NCI-H2227 (cell line): Measurements from ENCODE around the gene PRAMEF1.
"Not testable (repeated sequence)": the region's sequence is repeated elsewhere in the genome, so short reads cannot be mapped to it uniquely, and the experiment has no call there.

Source experiments
- DNase-seq: peaks from one replicate; lab custom pipeline; 2025; ENCODE audit not compliant: unreplicated experiment; lab: John Stamatoyannopoulos, UW

PRAMEF1 gene

DNA sequence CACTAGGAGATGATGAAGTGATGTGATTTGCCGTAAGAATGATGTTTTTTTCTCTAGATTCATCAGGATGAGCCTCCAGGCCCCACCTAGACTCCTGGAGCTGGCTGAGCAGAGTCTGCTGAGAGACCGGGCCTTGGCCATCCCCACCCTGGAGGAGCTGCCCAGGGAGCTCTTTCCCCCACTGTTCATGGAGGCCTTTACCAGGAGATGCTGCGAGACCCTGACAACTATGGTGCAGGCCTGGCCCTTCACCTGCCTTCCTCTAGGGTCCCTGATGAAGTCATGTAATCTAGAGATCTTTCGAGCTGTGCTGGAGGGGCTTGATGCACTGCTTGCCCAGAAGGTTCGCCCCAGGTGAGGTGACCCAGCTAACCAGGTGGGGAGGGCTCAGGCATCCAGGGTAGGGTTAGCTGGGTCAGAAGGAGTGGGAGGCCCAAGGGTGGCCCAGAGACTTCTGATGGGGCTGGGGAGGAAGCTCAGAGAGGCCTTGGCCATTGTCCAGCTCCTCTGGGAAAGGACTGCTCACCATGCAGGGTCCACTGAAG, 16.3 kb upstream of the PRAMEF1 start:
- DNase-seq: no peak

DNA sequence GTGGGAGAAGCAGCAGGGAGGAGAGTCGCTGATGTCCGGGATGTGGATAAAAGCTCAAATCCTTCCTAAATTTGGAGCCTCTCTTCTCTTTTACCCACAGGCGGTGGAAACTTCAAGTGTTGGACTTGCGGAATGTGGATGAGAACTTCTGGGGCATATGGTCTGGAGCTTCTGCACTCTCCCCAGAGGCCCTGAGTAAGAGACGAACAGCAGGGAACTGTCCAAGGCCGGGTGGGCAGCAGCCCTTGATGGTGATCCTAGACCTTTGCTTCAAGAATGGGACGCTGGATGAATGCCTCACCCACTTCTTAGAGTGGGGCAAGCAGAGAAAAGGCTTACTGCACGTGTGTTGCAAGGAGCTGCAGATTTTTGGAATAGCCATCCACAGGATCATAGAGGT, 15.8 kb upstream of the PRAMEF1 start:
- no peak for DNase-seq

DNA sequence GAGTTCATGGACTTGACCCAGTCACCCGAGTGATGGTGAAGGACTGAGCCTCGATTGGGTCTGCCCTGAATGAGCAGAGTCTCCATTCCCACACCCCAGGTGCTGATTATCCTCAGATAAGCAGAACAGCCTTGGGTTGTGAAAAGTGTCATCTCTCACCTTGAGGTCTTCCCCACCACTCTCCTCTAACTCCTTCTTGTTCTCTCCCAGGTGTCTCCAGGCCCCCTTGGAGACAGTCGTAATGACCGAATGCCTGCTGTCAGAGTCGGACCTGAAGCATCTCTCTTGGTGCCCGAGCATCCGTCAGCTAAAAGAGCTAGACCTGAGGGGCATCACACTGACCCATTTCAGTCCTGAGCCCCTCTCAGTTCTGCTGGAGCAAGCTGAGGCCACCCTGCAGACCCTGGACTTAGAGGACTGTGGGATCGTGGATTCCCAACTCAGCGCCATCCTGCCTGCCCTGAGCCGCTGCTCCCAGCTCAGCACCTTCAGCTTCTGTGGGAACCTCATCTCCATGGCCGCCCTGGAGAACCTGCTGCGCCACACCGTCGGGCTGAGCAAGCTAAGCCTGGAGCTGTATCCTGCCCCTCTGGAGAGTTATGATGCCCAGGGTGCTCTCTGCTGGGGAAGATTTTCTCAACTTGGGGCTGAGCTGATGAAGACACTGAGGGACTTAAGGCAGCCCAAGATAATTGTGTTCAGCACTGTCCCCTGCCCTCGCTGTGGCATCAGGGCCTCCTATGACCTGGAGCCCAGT, 14.2 kb upstream of the PRAMEF1 start:
- DNase-seq: no peak

DNA sequence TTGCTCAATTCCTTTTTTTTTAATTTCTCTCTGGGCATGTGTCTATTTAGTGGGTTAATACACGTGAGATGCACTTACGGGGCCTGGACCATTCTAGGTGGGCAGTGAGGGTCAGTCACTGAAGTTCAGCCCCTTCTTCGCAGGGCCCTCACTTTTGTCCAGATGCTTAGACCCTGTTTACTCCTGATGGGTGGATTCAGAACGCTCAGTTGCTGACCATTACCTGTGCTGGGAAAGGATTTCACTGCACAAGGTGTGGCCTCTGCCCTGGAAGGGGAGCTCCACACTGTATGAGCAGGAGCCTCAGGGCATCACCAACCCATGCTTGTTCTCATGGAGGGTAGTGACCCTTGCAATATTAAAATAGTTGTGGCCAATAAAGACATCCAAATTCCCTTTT, 13.1 kb upstream of the PRAMEF1 start:
- DNase-seq: no peak

DNA sequence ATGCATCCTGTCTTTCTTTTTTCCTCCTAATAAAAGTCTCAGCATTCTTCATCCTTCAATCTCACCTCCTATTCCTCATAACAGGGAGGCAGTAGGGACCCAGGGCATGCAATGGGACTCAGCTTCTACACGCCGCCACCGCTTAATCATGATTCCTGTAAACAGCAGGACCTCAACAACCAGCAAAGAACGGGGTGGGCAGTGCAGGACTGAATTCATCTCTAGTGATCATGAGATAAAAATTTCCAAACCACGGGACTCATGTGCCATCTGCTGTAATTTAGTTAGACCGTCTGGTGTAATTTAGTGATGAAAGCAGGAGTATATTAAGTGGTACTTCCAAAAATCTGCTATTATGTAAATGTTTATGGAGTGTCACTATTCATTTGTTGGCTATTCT, 12.3 kb upstream of the PRAMEF1 start:
- DNase-seq: no peak

DNA sequence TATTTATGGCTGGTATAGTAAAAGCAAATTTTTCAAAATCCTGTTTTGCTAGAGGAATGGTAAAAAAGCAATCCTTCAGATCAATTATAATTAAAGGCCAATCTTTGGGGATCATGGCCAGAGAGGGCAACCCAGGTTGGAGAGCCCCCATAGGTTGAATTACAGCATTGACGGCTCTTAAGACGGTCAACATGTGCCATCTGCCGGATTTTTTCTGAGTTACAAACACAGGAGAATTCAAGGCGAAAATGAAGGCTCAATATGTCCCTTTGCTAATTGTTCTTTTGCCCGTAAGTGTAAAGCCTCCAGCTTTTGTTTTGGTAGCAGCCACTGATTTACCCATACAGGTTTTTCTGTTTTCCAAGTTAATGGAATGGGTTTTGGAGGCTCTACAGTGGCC, 9.7 kb upstream of the PRAMEF1 start:
- not testable (repeated sequence) for DNase-seq

DNA sequence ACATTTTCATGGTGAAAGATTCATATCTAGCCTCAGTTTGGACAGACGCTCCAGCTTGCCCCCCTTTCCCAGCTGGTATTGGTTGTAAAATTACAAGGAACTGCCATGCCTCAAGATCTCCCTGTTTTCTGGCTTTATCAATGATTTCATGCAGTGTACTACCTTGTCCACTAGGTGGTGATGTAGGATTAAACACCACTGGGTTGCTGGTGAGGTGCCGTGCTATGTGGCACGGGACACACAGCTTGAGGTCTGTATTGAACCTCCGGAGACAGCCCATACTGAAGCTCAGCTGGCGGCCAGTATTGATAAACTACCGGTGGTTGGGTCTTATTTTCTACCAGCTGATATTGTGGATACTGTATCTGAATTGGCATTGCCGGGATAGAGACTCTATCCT, 7.4 kb upstream of the PRAMEF1 start:
- not testable (repeated sequence) for DNase-seq

DNA sequence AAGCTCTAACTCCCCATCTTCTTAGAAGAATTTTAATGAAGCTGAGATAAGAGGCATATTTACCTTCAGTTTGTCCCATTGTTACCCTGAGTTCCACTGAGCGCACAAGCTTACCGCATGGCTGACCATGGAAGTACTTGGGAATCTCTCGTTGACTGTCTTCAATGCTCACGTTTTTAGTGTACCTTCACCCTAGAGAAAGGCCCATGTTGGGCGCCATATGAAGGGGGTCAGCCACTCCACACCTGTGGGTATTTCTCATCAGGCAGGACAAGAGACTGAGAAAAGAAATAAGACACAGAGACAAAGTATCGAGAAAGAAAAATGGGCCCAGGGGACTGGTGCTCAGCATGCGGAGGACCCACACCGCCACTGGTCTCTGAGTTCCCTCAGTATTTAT, 6.5 kb upstream of the PRAMEF1 start:
- not testable (repeated sequence) for DNase-seq

DNA sequence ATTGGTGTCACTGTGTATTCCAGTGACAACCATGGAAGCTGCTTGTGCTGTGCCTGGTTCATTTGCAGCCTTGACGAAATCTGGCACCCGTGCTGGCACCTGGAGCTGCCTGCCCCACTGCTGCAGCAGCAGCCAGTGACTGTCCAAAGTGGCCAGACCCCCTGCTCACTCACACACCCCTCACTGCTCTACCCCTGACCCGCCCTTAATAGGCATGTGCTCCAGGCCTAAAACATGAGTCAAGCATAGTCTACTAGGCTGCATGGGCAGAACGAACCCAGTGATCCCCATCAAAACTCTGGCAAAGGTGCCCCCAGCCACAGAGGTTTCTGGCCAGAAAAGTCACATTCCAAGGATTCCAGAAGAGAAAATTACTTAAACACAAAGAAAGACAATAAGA, 7.7 kb downstream of the PRAMEF1 start:
- no peak for DNase-seq

DNA sequence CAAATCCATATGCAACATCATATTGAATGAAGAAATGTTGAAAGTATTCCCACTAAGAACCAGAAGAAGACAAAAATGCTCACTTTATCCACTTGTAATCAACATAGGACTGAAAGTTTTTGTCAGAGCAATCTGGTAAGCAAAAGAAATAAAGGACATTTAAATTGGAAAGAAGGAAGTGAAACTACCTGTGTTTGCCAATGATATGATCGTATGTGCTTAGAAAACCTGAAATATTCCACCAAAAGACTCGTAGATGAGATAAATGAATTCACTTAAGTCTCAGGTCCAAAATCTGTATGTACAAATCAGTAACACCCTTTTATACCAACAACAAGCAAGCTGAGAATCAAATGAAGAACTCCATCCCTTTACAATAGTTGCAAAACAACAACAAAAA, 8.5 kb downstream of the PRAMEF1 start:
- DNase-seq: no peak

DNA sequence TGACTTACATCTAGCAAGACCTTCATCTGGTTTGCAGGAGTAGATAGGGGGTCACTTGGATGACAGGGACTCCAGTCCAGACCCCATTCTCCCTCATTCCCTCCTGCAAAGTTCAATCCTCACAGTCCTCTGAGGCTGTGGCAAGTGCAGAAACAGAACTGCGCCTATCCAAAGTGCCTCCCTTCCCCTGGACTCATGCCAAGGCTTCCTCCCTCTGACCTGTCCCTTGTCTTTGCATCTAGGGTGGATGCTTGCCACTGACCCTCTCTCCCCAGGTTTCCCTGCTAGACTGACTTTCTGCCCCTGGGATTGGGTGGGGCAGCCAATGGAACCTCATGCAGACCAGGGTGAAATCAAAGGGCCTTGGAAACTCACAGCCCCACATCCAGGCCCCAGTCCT, 18.7 kb downstream of the PRAMEF1 start:
- DNase-seq: no peak

DNA sequence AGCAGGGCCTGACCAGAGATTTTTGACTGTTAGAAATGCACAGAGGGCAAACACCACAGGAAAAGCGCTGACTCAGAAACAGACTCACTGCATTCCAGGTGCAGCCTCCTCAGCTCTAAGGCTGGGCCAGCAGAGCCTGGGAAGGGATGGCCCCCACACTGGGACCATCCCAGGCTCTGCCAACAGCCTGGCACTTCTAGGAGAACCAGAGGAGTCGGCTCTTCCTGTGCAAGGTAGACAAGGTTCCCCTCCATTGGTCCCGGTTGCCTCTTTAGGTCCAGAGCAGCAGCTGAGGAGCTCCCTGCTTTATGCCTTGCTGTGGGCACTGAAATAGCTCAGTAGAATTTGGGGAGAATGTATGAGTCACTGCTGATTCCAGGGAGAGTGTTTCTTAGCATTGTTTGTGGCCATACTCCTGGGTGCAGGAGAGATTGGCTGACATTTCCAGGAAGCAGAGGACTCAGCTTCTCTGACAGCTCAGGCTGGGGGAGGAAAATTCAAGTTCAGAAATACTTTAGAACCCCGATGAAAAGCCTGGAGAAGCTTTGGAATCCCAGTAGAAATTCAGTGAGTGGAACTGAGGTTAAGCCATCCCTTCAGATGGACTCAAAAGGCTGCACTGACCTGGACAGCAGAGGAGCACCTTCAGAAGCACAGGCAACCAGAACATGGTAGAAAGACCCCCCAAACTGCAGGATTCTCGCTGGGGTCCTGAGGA, 19.7 kb downstream of the PRAMEF1 start:
- DNase-seq: no peak

DNA sequence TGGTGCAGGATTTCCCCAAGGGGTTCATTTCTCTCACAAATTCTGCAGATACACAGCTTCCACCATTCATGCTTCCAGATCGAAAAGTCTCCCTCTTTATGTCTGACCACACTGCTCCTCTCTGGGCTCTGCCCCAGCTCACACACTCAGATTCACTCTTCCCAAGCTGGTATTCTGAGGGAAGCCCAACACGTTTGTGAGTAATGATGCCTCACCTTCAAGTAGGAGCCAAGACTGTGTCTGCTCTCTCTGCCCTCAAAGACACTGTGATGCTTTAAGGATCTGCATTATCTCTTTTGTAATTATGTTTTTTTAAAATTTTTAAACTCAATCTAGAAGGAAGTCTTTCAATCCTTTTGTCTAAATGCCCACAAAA, 20.2 kb downstream of the PRAMEF1 start:
- DNase-seq: no peak

DNA sequence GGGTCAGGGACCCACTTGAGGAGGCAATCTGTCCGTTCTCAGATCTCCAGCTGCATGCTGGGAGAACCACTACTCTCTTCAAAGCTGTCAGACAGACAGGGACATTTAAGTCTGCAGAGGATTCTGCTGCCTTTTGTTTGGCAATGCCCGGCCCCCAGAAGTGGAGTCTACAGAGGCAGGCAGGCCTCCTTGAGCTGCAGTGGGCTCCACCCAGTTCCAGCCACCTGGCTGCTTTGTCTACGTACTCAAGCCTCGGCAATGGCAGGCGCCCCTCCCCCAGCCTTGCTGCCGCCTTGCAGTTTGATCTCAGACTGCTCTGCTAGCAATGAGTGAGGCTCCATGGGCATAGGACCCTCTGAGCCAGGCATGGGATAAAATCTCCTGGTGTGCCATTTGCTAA, 27.9 kb downstream of the PRAMEF1 start:
- DNase-seq: not testable (repeated sequence)

DNA sequence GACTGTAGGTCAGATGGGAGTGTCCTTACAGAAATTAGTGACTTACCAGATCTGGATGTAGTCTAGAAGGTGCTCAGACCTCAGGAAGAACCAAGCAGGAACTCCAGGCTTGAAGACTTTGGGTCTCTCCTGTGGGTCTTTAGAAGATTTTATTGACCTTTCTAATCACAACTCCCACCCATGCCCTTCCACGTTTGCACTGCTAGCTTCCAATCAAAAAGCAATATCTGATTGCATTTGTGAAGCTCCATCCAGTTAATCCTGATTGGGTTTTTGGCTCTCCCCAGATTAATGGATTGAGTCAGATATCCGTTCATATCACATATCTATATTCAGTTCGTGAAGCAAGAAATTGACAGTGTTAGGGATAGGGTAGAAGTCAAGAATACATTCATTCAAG, 40.1 kb downstream of the PRAMEF1 start, which contains the start of gene PRAMEF11:
TSS of gene PRAMEF11 (minus strand) at position 101 of the 400 bp plus-strand sequence. CDS start 2,621 bp downstream, outside the sequence.
- DNase-seq: not testable (repeated sequence)

DNA sequence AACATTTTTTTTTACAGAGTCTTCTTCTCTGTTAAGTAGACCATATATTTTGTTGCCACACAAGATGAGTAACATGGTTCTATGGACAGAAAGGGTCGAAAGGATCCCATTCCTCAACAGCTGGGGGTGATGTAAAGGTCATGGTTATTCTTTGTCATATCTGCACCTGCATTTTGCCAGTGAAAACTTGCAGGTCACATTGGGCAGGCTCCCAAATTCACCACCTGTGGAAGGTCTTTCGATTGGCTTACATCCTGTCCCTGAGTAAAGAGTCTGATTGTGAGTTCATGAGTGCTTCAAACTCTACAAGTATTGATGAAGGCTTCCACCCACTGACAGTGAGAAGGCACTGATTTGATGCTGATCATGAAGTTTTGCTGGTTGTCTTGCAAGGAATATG, 42.1 kb downstream of the PRAMEF1 start:
- DNase-seq: not testable (repeated sequence)
